Osteocyte (in vitro differentiated cells): ENCODE measurements around the gene SMC1B. TPM values are rescaled to one million over a fixed set of nuclear protein-coding genes. Genes with fewer than 3 reads are reported as not detected.

Experiments
- DNase-seq: peaks from one replicate; pipeline ENCODE4 v3.0.0; 2021; ENCODE audit warnings: mixed read lengths; ENCODE audit not compliant: unreplicated experiment; ENCODE audit errors: extremely low spot score
- H3K27ac Mint-ChIP-seq: one replicate; pipeline ENCODE4 v1.8.0; 2021; ENCODE audit warnings: mild to moderate bottlenecking, mixed read lengths; ENCODE audit not compliant: unreplicated experiment
- H3K27me3 Mint-ChIP-seq: one replicate; pipeline ENCODE4 v1.8.0; 2021; ENCODE audit warnings: mixed read lengths; ENCODE audit not compliant: unreplicated experiment
- H3K36me3 Mint-ChIP-seq: one replicate; pipeline ENCODE4 v1.8.0; 2021; ENCODE audit warnings: mixed read lengths; ENCODE audit not compliant: unreplicated experiment
- H3K4me1 Mint-ChIP-seq: one replicate; pipeline ENCODE4 v1.8.0; 2021; ENCODE audit warnings: mixed read lengths; ENCODE audit not compliant: unreplicated experiment
- H3K4me3 Mint-ChIP-seq: one replicate; pipeline ENCODE4 v1.8.0; 2021; ENCODE audit warnings: mild to moderate bottlenecking, moderate library complexity, mixed read lengths; ENCODE audit not compliant: unreplicated experiment
- H3K9me3 Mint-ChIP-seq: one replicate; pipeline ENCODE4 v1.8.0; 2021; ENCODE audit warnings: mixed read lengths; ENCODE audit not compliant: unreplicated experiment
- total RNA-seq: library from RNA; stranded (reverse); gene quantifications from 2 replicates; pipeline ENCODE4 v1.2.1, GENCODE V29; 2021
- TF ChIP-seq, protein P1 (sequence below): fragments of 200-600 bp; sonication (generic); IDR thresholded peaks from 2 replicates; pipeline ENCODE4 v1.5.0; 2021; ENCODE audit warnings: antibody characterized with exemption, mild to moderate bottlenecking, moderate library complexity

Gene SMC1B
- total RNA-seq, 1 donor from 2014 or later = not detected

DNA sequence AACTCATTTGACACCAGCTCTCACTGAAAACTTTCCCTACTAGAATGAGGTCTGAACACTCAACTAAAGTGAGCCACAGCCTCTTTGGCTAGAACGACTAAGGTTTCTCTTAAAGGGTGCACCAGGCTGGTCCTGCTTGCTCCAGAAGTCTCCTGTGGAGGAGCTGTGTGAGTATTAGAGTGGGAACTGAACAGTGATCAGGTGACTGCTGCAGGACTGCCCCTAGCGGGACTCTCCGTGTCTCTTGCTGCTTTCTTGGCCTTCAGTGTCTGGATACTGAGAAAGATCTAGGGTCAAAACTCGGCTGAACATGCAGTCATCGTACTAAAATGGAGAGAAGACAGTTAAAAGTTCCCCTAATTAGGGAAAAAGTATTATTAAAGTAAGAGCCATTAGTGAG, 69.1 kb downstream of the SMC1B start:
- Mint-ChIP-seq H3K4me3 (no peak overlapping the region), H3K27ac (no peak overlapping the region), H3K27me3 (no peaks in the 10 kb centered on the region), H3K4me1 (no peaks in the 10 kb centered on the region), H3K36me3 (peaks cover 40% of the 10 kb centered on the region), H3K9me3 (no peaks in the 10 kb centered on the region)
- TF ChIP-seq, protein P1, sequence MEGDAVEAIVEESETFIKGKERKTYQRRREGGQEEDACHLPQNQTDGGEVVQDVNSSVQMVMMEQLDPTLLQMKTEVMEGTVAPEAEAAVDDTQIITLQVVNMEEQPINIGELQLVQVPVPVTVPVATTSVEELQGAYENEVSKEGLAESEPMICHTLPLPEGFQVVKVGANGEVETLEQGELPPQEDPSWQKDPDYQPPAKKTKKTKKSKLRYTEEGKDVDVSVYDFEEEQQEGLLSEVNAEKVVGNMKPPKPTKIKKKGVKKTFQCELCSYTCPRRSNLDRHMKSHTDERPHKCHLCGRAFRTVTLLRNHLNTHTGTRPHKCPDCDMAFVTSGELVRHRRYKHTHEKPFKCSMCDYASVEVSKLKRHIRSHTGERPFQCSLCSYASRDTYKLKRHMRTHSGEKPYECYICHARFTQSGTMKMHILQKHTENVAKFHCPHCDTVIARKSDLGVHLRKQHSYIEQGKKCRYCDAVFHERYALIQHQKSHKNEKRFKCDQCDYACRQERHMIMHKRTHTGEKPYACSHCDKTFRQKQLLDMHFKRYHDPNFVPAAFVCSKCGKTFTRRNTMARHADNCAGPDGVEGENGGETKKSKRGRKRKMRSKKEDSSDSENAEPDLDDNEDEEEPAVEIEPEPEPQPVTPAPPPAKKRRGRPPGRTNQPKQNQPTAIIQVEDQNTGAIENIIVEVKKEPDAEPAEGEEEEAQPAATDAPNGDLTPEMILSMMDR = peak; percentile 16
- no peak for DNase-seq

DNA sequence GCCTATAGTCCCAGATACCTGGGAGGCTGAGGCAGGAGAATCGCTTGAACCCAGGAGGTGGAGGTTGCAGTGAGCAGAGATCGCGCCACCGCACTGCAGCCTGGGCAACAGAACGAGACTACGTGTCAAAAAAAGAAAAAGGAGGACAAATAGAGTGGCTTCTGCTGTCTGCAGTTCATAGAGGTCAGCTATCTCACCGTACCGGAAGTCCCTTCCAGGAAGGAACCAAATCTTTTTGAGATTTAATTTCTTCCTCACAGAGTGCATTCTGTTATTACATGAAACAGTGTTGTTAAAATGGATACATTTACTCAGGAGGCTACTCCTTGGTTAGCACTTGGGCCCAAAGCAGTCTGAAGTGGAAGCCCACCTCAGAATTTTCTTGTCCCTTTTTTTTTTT, 70.3 kb downstream of the SMC1B start:
- DNase-seq = no peak
- no peak overlapping the region for H3K27ac Mint-ChIP-seq
- no peaks in the 10 kb centered on the region for H3K27me3 Mint-ChIP-seq
- H3K36me3 Mint-ChIP-seq = peaks cover 44% of the 10 kb centered on the region
- H3K4me3 Mint-ChIP-seq = no peak overlapping the region
- no peaks in the 10 kb centered on the region for H3K4me1 Mint-ChIP-seq
- TF ChIP-seq, protein P1 = no peak
- no peaks in the 10 kb centered on the region for H3K9me3 Mint-ChIP-seq

DNA sequence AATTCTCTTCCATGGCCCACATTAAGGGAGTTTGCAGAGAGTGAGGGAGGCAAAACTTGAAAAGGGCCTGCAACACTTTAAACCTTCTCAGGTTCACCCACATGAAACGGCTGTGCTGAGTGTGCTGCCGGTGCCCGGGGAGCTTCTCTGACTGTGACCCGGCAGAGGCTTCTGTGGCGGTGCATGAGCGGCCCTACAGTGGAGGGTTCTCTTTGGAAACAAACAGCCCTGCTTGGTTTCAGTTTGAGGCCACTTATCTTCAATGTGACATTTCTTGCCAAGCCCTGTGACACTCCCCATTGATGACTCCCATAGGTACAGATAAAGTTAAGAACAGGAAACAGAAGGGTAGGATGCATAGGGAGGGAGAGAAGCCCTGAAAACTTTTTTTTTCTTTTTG, 71.9 kb downstream of the SMC1B start:
- no peaks in the 10 kb centered on the region for H3K4me1 Mint-ChIP-seq

DNA sequence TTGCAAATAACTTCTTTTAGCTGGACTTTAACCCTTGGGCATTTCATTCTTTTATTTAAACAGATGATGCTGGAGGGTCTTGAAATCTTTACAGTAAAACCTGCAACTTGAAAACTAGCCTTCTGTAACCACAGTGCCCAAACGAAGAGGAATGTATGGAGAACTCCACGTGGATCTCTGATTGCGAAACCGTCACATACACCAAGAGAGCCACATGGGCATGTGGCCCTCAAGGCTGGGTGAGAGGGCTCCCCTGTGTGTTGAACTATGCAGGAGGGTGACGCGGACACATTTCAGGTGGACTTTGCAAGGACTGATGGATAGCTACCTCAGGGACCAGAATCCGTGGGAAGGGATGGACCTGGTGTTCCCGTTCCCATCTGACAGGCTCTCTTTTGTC, 73.1 kb downstream of the SMC1B start:
- H3K27ac Mint-ChIP-seq = no peak overlapping the region
- no peak overlapping the region for H3K4me3 Mint-ChIP-seq
- TF ChIP-seq, protein P1 = no peak
- peaks cover 60% of the 10 kb centered on the region for H3K36me3 Mint-ChIP-seq
- H3K27me3 Mint-ChIP-seq = no peaks in the 10 kb centered on the region
- DNase-seq = no peak
- H3K9me3 Mint-ChIP-seq = no peaks in the 10 kb centered on the region
- H3K4me1 Mint-ChIP-seq = no peaks in the 10 kb centered on the region

More for the DNA sequence above, 71.9 kb downstream of the SMC1B start:
- peaks cover 56% of the 10 kb centered on the region for H3K36me3 Mint-ChIP-seq
- H3K27me3 Mint-ChIP-seq = no peaks in the 10 kb centered on the region
- H3K4me3 Mint-ChIP-seq = no peak overlapping the region
- TF ChIP-seq, protein P1 = no peak
- H3K27ac Mint-ChIP-seq = no peak overlapping the region
- no peaks in the 10 kb centered on the region for H3K9me3 Mint-ChIP-seq
- no peak for DNase-seq

DNA sequence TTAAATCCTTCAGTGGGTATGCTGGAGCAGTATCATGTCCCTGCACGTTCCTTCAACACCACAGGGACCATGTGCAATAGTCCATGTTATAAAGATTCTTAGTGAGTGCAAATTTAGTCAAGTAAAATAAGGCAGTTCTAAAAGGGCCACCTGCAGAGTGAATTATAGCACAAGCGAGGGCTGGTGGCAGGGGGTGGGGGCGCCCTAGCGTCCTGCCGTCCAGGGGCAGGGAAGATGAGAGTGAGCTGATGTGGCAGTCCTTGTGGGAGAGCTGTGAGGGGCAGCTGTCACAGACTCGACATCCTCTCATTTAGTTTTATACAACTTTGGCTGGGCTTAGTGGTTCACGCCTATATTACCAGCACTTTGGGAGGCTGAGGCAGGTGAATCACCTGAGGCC, 74.6 kb downstream of the SMC1B start:
- no peaks in the 10 kb centered on the region for H3K9me3 Mint-ChIP-seq
- no peaks in the 10 kb centered on the region for H3K4me1 Mint-ChIP-seq
- TF ChIP-seq, protein P1 = no peak
- no peak for DNase-seq
- no peak overlapping the region for H3K27ac Mint-ChIP-seq
- no peak overlapping the region for H3K4me3 Mint-ChIP-seq
- no peaks in the 10 kb centered on the region for H3K27me3 Mint-ChIP-seq
- peaks cover 50% of the 10 kb centered on the region for H3K36me3 Mint-ChIP-seq
